Type B pancreatic cell (in vitro differentiated cells): Measurements from ENCODE around the gene C1orf50. TPM values are rescaled to one million over a fixed set of nuclear protein-coding genes. Genes with fewer than 3 reads are reported as not detected.
A peak's percentile ranks its signal among the peaks of the same experiment; 100 is the strongest.
"Not testable (repeated sequence)": the region's sequence is repeated elsewhere in the genome, so short reads cannot be mapped to it uniquely, and the experiment has no call there.

Source experiments
- DNase-seq: peaks from one replicate; pipeline ENCODE4 v3.0.0; 2021; ENCODE audit warnings: mixed read lengths; ENCODE audit not compliant: unreplicated experiment; ENCODE audit errors: extremely low spot score
- H3K27ac Mint-ChIP-seq: 2 replicates; pipeline ENCODE4 v1.8.0; 2021; ENCODE audit warnings: mild to moderate bottlenecking, mixed read lengths
- H3K27me3 Mint-ChIP-seq: 2 replicates; pipeline ENCODE4 v1.8.0; 2021; ENCODE audit warnings: mixed read lengths
- H3K36me3 Mint-ChIP-seq: 2 replicates; pipeline ENCODE4 v1.8.0; 2021; ENCODE audit warnings: mixed read lengths
- H3K4me1 Mint-ChIP-seq: one replicate; pipeline ENCODE4 v1.8.0; 2021; ENCODE audit warnings: mixed read lengths; ENCODE audit not compliant: unreplicated experiment
- H3K4me3 Mint-ChIP-seq: 2 replicates; pipeline ENCODE4 v1.8.0; 2021; ENCODE audit warnings: mild to moderate bottlenecking, mixed read lengths
- H3K9me3 Mint-ChIP-seq: 2 replicates; pipeline ENCODE4 v1.8.0; 2021; ENCODE audit warnings: mixed read lengths
- CTCF ChIP-seq: fragments of 200-600 bp; sonication (generic); conservative IDR thresholded peaks from 2 replicates; pipeline ENCODE4 v1.5.0; 2021; ENCODE audit warnings: antibody characterized with exemption, mild to moderate bottlenecking
- total RNA-seq: library from RNA; stranded (reverse); gene quantifications from 2 replicates; pipeline ENCODE4 v1.2.1, GENCODE V29; 2021; ENCODE audit warnings: low replicate concordance

Gene C1orf50
- total RNA-seq, 1 donor from 2014 or later = 9.1 TPM

GRCh38 chr1:42807056-42807668, 40.1 kb downstream of the C1orf50 start:
- Mint-ChIP-seq H3K4me1 (no peaks in the 10 kb centered on the region), H3K27ac (no peak overlapping the region)

GRCh38 chr1:42814815-42815214, 47.8 kb downstream of the C1orf50 start:
- Mint-ChIP-seq H3K4me1 (peaks cover 12% of the 10 kb centered on the region), H3K36me3 (peaks cover 15% of the 10 kb centered on the region)
- H3K4me3 Mint-ChIP-seq, H3K27ac Mint-ChIP-seq, H3K9me3 Mint-ChIP-seq, H3K27me3 Mint-ChIP-seq, DNase-seq: not testable (repeated sequence)

More at GRCh38 chr1:42807056-42807668, 40.1 kb downstream of the C1orf50 start:
- TF ChIP-seq CTCF = no peak
- DNase-seq = no peak
- Mint-ChIP-seq H3K36me3 (peaks cover 26% of the 10 kb centered on the region), H3K4me3 (no peak overlapping the region), H3K27me3 (no peaks in the 10 kb centered on the region), H3K9me3 (no peaks in the 10 kb centered on the region)

GRCh38 chr1:42815941-42816584, 49.0 kb downstream of the C1orf50 start:
- Mint-ChIP-seq H3K9me3 (no peaks in the 10 kb centered on the region), H3K27me3 (no peaks in the 10 kb centered on the region), H3K4me1 (peaks cover 12% of the 10 kb centered on the region), H3K4me3 (peak overlapping the region; percentile 89), H3K36me3 (peaks cover 12% of the 10 kb centered on the region), H3K27ac (peak overlapping the region; percentile 72)
- DNase-seq = no peak
- TF ChIP-seq CTCF = no peak

- Mint-ChIP-seq H3K36me3 (peaks cover 8% of the 10 kb centered on the region), H3K4me3 (peak within 1 kb of the TSS; percentile 89), H3K4me1 (peaks cover 12% of the 10 kb centered on the region), H3K9me3 (no peaks in the 10 kb centered on the region), H3K27ac (peak within 1 kb of the TSS; percentile 72), H3K27me3 (no peaks in the 10 kb centered on the region)
- DNase-seq = peak; percentile 98
- no peak for TF ChIP-seq CTCF
Measured at GRCh38 chr1:42816585-42817439, 49.8 kb downstream of the C1orf50 start, which contains the start of the genes ERMAP and SVBP. Gene ERMAP, plus strand, starts transcription at chr1:42817122. Its CDS starts 13,327 bp downstream, at chr1:42830449. Gene SVBP, minus strand, starts transcription at chr1:42817397. Its CDS starts 853 bp downstream, at chr1:42816544.

GRCh38 chr1:42817440-42817767, 50.4 kb downstream of the C1orf50 start:
- no peaks in the 10 kb centered on the region for H3K27me3 Mint-ChIP-seq
- peaks cover 8% of the 10 kb centered on the region for H3K36me3 Mint-ChIP-seq
- TF ChIP-seq CTCF = no peak
- peak overlapping the region; percentile 82 for H3K4me3 Mint-ChIP-seq
- H3K9me3 Mint-ChIP-seq = no peaks in the 10 kb centered on the region
- peak overlapping the region; percentile 19 for H3K27ac Mint-ChIP-seq
- no peak for DNase-seq
- H3K4me1 Mint-ChIP-seq = peaks cover 14% of the 10 kb centered on the region

- Mint-ChIP-seq H3K4me3 (peak overlapping the region; percentile 82), H3K4me1 (peaks cover 20% of the 10 kb centered on the region), H3K27ac (no peak overlapping the region), H3K9me3 (no peaks in the 10 kb centered on the region), H3K27me3 (no peaks in the 10 kb centered on the region), H3K36me3 (peaks cover 8% of the 10 kb centered on the region)
- no peak for DNase-seq
- TF ChIP-seq CTCF = no peak
Measured at GRCh38 chr1:42817976-42818375, 50.9 kb downstream of the C1orf50 start.
